Activated naive CD8-positive, alpha-beta T cell (primary cell): Measurements from ENCODE around the gene BMI1.

ENCODE experiments used
- H3K27ac Mint-ChIP-seq: one replicate; pipeline ENCODE4 v1.8.0; 2021; ENCODE audit warnings: mixed read lengths
- H3K27me3 Mint-ChIP-seq: one replicate; pipeline ENCODE4 v1.8.0; 2021; ENCODE audit warnings: mixed read lengths
- H3K36me3 Mint-ChIP-seq: one replicate; pipeline ENCODE4 v1.8.0; 2021; ENCODE audit warnings: mixed read lengths
- H3K4me1 Mint-ChIP-seq: one replicate; pipeline ENCODE4 v1.8.0; 2021; ENCODE audit warnings: low read depth, mixed read lengths
- H3K4me3 Mint-ChIP-seq: one replicate; pipeline ENCODE4 v1.8.0; 2021; ENCODE audit warnings: mild to moderate bottlenecking, mixed read lengths
- H3K9me3 Mint-ChIP-seq: one replicate; pipeline ENCODE4 v1.8.0; 2021; ENCODE audit warnings: low read depth, mixed read lengths

Gene BMI1

DNA sequence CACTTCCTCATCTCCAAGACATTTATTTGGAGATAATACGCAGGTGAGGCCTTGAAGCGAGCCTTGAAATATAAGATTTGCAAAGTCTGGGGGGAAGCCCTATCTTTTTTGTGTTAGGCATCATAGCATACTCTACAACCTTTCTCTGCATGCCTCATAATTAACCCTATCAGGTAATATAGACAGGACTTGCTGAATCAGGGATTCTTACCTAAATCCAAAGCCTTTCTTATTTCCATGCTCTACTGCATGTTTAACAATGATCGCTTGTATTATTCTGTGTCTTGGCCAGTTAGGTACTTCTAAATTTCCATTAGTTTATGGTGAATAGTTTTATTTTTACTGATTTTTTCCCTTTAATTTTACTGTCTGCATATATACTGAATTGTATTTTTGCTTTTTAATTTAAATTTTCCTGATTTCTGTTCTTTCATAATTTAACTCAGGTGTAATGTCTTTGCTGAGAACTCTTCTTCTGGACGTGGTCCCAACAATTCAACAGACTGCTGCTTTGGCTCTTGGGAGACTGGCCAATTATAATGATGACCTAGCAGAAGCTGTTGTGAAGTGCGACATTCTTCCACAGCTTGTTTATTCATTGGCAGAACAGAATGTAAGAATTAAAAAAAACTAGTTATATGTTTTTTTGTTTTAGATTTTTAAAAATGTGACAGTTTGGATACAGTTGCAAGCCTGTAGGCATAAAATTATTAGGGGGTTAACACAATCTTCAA lies 43.7 kb downstream of the BMI1 start:
- Mint-ChIP-seq H3K4me3 (no peak overlapping the region), H3K27me3 (peaks cover 2% of the 10 kb centered on the region), H3K9me3 (no peaks in the 10 kb centered on the region), H3K27ac (no peak overlapping the region), H3K36me3 (peaks cover 2% of the 10 kb centered on the region), H3K4me1 (peaks cover 21% of the 10 kb centered on the region)

DNA sequence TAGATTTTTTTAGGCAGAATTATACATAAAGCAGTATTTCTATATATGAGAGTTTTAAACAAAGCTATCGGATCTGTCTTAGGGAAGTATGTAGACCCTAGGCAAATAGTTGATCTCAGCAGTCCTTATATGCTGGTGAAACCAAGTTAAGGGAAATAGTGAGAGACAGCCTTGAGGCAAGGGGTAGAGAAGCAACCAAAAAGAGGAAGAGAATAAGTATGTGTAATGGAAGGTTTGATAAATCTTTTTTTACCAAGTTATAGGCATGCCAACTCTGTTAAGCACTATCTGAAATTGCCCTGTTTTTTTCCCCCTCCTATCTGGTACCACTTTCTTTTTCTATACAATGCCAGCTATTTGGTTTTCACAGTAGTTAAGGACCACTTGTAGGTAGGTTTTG lies 44.3 kb downstream of the BMI1 start:
- Mint-ChIP-seq H3K4me3 (no peak overlapping the region), H3K9me3 (no peaks in the 10 kb centered on the region), H3K27me3 (peaks cover 2% of the 10 kb centered on the region), H3K27ac (peak overlapping the region; percentile 47), H3K36me3 (peaks cover 2% of the 10 kb centered on the region), H3K4me1 (peaks cover 26% of the 10 kb centered on the region)

DNA sequence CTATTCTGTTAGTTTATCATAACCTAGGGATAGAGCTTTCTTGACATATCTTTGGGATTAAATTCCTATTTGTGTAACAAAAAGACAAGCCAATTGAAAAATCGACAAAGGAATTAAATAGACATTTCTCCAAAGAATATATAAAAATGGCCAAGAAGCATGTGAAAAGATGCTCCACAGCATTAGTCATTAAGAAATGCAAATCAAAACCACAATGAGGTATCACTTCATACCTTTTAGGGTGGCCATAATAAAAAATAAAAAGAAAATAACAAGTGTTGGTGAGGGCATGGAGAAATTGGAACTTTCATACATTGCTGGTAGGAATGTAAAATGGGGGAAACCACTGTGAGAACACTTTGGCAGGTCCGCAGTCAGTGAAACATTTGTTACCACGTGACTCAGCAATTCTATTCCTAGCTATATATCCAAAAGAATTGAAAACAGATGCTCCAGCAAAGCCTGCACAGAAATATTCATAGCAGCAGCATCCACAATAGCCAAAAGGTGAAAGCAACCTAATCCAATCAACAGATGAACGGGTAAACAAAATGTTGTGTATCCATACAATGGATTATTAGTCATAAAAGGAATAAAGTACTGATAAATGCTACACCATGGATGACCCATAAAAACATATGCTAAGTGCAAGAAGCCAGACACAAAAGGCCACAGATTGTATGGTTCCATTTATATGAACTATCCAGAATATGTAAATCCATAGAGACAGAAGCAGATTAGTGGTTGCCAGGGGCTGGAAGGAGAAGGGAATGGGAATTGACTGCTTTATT lies 44.9 kb downstream of the BMI1 start:
- Mint-ChIP-seq H3K27me3 (peaks cover 2% of the 10 kb centered on the region), H3K9me3 (no peaks in the 10 kb centered on the region), H3K4me3 (no peak overlapping the region), H3K36me3 (peaks cover 2% of the 10 kb centered on the region), H3K27ac (peak overlapping the region; percentile 47), H3K4me1 (peaks cover 27% of the 10 kb centered on the region)

DNA sequence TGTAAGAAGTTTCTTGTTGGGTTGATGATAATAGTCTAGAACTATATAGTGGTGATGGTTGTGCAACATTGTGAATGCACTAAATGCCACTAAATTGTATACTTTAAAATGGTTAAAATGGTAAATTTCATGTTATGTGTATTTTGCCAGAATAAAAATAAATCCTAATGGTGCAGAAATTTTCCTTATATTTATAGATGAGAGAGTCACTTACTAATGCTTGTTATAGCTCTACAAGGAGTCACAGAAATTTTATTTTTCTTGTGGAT lies 45.5 kb downstream of the BMI1 start:
- Mint-ChIP-seq H3K36me3 (peaks cover 2% of the 10 kb centered on the region), H3K9me3 (no peaks in the 10 kb centered on the region), H3K4me3 (no peak overlapping the region), H3K27me3 (peaks cover 2% of the 10 kb centered on the region), H3K27ac (no peak overlapping the region), H3K4me1 (peaks cover 27% of the 10 kb centered on the region)

DNA sequence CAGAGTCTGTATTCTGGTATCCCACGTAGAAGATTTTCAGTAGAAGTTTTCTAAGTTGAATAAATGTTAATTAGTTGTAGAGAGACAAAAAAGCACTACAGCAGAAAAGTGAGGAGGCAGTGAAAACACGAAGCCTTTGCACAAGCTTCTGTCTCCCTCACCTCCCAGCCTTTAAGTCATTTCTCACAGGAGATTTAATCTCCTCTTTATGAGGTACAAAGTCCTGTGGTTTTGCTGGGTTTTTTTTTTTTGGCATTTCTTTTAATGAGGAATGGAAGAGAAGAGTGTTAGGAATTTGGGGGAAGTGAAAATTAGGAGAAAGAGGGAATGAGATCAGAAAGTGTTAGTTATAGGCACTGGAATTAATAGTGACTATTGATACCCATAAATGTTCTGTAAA lies 45.9 kb downstream of the BMI1 start:
- H3K4me3 Mint-ChIP-seq: no peak overlapping the region
- H3K9me3 Mint-ChIP-seq: no peaks in the 10 kb centered on the region
- peaks cover 2% of the 10 kb centered on the region for H3K27me3 Mint-ChIP-seq
- H3K36me3 Mint-ChIP-seq: peaks cover 2% of the 10 kb centered on the region
- H3K27ac Mint-ChIP-seq: peak overlapping the region; percentile 24
- peaks cover 27% of the 10 kb centered on the region for H3K4me1 Mint-ChIP-seq

DNA sequence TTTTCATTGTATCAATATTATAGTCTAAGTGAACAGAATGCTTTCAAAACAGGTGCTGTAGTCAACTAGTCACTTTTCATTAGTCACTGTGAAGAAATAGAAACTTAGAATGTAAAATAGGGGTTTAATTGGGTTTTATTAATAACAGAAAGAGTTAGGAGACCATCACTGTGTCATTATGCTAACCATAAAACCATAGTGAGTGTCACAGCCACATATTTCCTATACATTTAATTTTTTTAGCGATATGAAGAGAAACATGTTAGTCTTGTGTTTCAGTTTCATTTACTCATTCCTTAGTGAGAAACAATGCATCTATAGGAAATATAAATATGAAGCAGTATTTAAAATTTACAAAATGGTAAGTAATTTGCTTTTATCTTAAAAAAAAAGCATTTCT lies 46.6 kb downstream of the BMI1 start:
- peaks cover 2% of the 10 kb centered on the region for H3K27me3 Mint-ChIP-seq
- no peaks in the 10 kb centered on the region for H3K9me3 Mint-ChIP-seq
- H3K36me3 Mint-ChIP-seq: peaks cover 2% of the 10 kb centered on the region
- H3K4me1 Mint-ChIP-seq: peaks cover 27% of the 10 kb centered on the region
- peak overlapping the region; percentile 72 for H3K27ac Mint-ChIP-seq
- H3K4me3 Mint-ChIP-seq: no peak overlapping the region

DNA sequence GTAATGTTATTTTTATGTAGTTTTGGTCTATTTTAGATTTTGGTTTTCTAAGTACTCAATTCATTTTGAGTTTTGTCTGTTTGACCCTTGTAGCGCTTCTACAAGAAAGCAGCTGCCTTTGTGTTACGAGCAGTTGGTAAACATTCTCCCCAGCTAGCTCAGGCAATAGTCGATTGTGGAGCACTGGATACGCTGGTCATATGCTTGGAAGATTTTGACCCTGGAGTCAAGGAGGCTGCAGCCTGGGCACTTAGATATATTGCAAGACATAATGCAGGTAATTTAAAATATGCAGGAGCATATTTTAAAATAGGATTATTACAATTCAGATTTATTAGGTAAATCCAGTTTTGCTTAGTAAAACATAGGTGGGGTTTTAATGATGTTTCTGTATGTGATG lies 47.5 kb downstream of the BMI1 start:
- no peak overlapping the region for H3K27ac Mint-ChIP-seq
- peaks cover 27% of the 10 kb centered on the region for H3K4me1 Mint-ChIP-seq
- H3K36me3 Mint-ChIP-seq: peaks cover 2% of the 10 kb centered on the region
- H3K4me3 Mint-ChIP-seq: no peak overlapping the region
- peaks cover 2% of the 10 kb centered on the region for H3K27me3 Mint-ChIP-seq
- no peaks in the 10 kb centered on the region for H3K9me3 Mint-ChIP-seq

DNA sequence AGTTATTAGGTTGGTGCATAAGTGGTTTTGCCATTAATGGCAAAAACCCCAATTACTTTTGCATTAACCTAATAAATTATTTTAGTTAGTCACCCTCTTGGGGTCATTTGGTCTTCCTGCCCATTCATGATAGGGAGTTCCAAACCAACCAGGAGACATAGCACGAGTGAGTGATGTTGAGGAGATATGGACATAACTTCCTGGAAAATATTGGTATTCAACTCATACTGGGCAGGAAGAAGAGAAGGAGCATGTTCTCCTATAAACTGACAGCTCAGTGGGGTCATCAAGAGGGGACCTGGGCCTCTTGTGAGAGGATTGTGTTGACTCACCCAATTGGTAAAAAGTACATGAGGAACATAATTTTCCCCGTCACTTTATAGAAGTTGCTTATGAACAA lies 48.1 kb downstream of the BMI1 start:
- Mint-ChIP-seq H3K9me3 (no peaks in the 10 kb centered on the region), H3K36me3 (peaks cover 2% of the 10 kb centered on the region), H3K4me1 (peaks cover 26% of the 10 kb centered on the region), H3K27ac (no peak overlapping the region), H3K27me3 (peaks cover 2% of the 10 kb centered on the region), H3K4me3 (no peak overlapping the region)

DNA sequence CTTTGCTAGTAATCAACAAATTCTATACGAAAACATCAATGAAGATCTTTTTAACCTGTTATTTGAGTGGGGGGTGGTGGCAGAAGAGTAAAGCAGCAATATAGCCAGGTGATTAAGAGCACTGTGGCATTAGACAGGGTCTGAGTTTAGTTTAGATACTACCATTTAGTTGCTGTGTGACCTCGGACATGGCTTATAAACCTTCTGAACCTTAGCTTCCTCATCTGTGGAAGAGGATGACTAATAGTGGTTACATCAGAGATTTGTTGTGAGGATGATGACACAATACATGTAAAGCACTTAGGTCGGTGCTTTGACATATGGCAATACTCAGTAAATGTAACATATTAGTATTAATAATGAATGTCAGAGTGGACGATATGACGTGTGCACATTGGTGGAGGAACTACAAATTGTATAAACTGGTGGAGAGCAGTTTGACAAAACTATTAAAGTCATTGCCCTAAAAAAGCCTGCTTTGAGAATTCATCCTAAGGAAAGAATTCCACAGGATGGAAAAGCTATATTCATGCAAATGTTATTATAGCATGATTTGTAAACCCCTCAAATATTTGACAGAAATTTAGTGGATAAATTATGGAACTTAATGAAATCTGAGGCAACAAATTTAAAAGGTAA lies 48.7 kb downstream of the BMI1 start:
- Mint-ChIP-seq H3K27ac (no peak overlapping the region), H3K9me3 (no peaks in the 10 kb centered on the region), H3K4me3 (no peak overlapping the region), H3K4me1 (peaks cover 26% of the 10 kb centered on the region), H3K36me3 (peaks cover 2% of the 10 kb centered on the region), H3K27me3 (peaks cover 2% of the 10 kb centered on the region)

DNA sequence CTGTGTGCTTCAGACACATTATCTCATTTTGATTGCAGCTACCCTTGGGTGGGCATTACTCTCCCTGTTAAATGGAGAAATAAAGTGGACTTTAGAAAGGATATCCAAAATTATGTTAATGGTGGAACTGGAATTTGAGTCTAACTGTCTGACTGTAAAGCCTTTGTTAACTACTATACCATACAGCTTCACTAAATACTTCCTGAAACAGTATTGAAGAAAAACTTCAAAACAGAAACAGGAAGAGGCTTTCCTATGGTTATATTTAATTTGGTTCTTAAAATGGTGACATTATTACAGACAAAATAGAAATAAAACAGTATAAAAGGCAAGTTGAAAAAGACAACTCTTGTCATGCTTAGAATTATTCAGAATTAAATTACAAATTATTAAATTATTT lies 49.4 kb downstream of the BMI1 start:
- no peak overlapping the region for H3K27ac Mint-ChIP-seq
- H3K27me3 Mint-ChIP-seq: peaks cover 2% of the 10 kb centered on the region
- no peak overlapping the region for H3K4me3 Mint-ChIP-seq
- H3K36me3 Mint-ChIP-seq: peaks cover 2% of the 10 kb centered on the region
- no peaks in the 10 kb centered on the region for H3K9me3 Mint-ChIP-seq
- peaks cover 26% of the 10 kb centered on the region for H3K4me1 Mint-ChIP-seq

DNA sequence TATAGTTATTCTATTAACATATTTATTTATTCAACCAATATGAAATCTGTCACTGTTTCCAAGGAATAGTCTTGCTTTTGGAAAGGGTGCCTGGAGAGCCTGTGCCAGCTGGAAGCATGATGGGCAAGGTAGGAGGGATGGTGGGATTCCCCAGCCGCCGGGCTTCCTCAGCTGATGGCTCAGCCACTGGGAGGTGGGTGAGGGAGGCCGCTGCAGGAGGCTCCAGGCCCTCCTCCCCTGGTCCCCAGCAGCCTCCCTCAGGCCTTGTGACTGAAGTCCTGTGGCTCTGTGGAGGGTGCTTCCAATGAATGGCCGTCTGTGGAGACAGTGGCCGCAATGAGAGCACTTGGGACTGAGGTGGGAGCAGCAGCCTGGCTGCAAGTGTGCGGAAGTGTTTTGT lies 51.4 kb downstream of the BMI1 start:
- Mint-ChIP-seq H3K4me3 (no peak overlapping the region), H3K27me3 (no peaks in the 10 kb centered on the region), H3K27ac (no peak overlapping the region), H3K9me3 (no peaks in the 10 kb centered on the region), H3K4me1 (peaks cover 16% of the 10 kb centered on the region), H3K36me3 (peaks cover 2% of the 10 kb centered on the region)

DNA sequence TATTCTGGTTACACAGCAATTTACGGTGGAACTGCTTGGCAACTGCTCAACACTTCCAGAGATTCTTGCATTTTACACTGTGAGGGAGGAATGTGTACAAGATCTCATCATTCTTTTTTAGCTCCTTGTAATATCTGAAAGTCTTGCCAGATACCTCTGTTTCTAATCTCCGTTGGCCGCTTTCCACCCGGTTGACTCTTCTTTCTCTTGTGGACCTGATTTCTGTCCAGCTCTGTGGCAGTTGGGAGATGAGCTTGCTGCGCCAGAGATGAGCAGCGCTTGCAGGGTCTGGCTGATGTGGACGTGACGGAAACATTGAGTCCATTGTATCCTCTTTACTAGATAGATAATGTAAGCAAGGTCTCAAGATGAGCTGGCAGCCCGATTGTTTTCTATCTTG lies 52.0 kb downstream of the BMI1 start:
- Mint-ChIP-seq H3K4me3 (no peak overlapping the region), H3K36me3 (no peaks in the 10 kb centered on the region), H3K4me1 (peaks cover 12% of the 10 kb centered on the region), H3K27ac (no peak overlapping the region), H3K9me3 (no peaks in the 10 kb centered on the region), H3K27me3 (no peaks in the 10 kb centered on the region)

DNA sequence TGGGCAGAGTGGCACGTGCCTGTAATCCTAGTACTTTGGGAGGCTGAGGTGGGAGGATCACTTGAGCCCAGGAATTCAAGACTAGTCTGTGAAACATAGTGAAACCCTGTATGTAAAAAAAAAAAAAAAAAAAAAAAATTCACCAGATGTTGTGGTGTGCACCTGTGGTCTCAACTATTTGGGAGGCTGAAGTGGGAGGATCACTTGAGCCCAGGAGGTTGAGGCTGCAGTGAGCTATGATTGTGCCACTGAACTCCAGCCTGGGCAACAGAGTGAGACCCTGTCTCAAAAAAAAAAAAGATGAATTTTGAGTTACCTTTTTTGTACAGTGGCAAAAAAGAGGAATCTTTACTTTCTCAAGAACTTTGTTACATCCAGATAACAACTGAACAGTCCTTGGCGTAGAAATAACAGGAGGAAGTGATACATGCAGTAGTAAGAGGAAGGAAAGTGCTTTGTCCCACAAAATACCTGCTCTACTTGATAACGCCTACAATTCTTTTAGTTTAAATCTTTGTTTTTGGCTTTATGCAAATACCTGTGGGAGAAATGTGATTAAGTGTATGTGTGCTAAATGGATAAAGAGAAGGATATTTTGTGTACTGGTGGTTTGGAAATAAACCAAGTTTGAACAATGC lies 53.7 kb downstream of the BMI1 start:
- no peaks in the 10 kb centered on the region for H3K36me3 Mint-ChIP-seq
- H3K27me3 Mint-ChIP-seq: no peaks in the 10 kb centered on the region
- H3K9me3 Mint-ChIP-seq: no peaks in the 10 kb centered on the region
- H3K4me1 Mint-ChIP-seq: peaks cover 19% of the 10 kb centered on the region
- no peak overlapping the region for H3K4me3 Mint-ChIP-seq
- no peak overlapping the region for H3K27ac Mint-ChIP-seq

DNA sequence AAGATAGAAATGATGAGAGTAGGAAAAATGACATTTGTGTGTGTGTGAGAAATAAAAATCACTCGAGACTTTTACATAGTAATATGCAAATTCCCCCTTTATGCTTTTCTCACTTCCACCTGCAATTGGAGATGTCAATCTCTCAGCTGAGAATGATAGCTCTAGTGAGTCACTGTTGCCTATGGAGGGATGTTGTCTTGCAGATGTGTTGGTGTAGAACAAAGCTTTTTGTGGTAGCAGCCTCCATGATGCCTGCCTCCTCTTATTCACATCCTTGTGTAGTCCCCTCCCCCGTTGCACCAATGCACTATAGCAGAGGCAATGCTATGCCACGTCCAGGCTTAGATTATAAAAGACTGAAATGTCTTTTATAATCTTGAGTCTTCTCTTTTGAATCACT lies 58.2 kb downstream of the BMI1 start:
- no peaks in the 10 kb centered on the region for H3K9me3 Mint-ChIP-seq
- H3K27me3 Mint-ChIP-seq: no peaks in the 10 kb centered on the region
- H3K4me3 Mint-ChIP-seq: peak overlapping the region; percentile 49
- H3K27ac Mint-ChIP-seq: peak overlapping the region; percentile 83
- H3K4me1 Mint-ChIP-seq: peaks cover 15% of the 10 kb centered on the region
- H3K36me3 Mint-ChIP-seq: no peaks in the 10 kb centered on the region
